NCI-H2081 treated with DMSO at 0.1 percent for 48 hours (cell line): ENCODE results near the gene IL4R.
"Not testable (repeated sequence)": the region's sequence is repeated elsewhere in the genome, so short reads cannot be mapped to it uniquely, and the experiment has no call there.

Source experiments
- DNase-seq: peaks from one replicate; lab custom pipeline; 2025; lab: John Stamatoyannopoulos, UW

IL4R gene

GRCh38 chr16:27315333-27316037, 1.7 kb downstream of the IL4R start:
- DNase-seq, result no peak

DNA sequence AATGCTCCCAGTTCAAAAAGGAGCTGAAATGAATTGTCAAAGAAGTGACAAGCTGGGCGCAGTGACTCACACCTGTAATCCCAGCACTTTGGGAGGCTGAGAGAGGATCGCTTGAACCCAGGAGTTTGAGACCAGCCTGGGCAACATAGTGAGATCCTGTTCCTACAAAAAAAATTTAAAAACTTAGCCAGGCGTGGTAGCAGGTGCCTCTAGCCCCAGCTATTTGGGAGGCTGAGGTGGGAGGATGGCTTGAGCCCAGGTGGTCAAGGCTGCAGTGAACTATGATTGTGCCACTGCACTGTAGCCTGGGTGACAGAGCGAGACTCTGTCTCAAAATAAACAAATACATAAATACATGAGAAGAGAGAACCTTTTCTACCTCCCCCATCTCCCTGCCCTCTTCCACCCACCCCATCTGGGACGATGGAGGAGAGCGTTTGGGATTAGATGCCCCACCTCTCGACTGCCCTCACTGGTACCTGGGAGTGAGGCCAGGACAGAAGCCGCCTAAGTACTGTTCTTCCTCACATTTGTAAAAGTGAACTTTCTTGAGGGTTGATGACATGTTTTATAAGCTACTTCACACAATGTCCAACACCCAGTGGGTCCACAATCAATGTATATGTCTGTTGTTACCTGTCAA, 2.4 kb downstream of the IL4R start:
- DNase-seq, result no peak

- no peak for DNase-seq
These were observed 3.5 kb downstream of the IL4R start for GRCh38 chr16:27317320-27317719.

GRCh38 chr16:27317738-27318391, 4.1 kb downstream of the IL4R start:
- no peak for DNase-seq

DNA sequence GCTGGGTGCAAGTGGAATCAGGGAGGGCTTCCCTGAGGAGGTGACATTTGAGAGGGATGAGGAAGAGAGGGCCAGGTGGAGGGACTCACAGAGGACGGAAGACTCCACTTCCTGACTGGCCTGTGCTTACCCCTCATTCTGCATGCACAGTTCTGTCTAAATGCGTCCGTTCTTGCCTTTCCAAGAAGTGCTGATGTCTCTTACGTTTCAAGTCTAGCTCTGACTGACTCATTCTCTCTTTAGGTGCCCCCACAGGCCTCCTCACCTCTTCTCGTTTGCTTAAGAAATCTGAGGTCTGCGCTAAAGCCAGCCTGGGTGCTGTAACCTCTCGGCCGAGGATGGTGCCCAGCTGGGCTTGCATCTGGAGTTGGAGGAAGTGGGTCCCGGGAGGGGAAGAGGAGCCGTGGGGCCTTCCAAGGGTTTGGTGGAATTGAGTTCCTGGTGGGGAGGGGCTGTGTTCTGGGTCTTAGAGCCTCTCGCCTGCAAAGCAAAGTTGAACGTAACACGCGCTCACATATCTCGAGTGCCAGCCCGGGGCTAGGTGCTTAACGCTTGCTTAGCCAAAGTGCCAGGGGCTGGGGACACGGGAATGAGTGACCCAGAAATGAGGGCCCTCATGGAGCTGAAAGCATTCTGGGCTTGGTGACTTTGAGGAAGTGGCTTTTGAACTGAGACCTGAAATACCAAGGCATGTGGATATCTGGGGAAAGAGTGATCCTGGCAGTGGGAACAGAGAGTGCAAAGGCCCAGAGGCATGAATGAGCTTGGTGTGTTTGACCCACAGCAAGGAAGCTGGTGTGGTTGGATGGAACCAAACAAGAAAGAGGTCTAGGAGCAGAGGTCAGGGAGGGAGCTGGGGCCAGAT, 4.8 kb downstream of the IL4R start:
- no peak for DNase-seq

DNA sequence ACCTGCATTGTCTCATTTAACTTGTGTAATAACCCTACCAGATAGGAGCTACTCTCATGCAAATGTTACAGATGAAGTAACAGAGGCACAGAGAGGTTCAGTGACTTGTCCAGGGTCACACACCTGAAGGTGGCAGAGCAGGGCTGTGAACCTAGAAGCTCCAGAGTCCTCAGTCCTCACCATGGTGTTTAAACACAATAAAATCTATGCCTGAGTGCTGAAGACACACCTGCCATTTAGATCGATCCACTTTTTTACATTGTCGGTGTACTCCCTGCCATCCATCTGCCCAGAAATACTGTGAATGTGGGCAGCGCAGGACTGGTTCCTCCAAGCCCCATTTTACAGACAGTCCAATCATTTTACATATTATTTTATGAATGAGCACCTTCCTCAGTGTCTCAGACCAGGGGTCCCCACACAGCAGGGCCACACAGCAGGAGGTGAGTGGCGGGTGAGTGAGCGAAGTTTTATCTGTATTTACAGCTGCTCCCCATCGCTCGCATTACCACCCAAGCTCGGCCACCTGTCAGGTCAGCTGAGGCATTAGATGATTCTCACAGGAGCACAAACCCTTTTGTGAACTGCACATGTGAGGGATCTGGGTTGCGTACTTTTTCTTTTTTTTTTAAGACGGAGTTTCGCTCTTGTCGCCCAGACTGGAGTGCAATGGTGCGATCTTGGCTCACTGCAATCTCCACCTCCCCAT, 5.6 kb downstream of the IL4R start:
- DNase-seq, result no peak

GRCh38 chr16:27320261-27321012, 6.7 kb downstream of the IL4R start:
- DNase-seq, result no peak

- no peak for DNase-seq
These were observed 7.5 kb downstream of the IL4R start for GRCh38 chr16:27321013-27321915.

DNA sequence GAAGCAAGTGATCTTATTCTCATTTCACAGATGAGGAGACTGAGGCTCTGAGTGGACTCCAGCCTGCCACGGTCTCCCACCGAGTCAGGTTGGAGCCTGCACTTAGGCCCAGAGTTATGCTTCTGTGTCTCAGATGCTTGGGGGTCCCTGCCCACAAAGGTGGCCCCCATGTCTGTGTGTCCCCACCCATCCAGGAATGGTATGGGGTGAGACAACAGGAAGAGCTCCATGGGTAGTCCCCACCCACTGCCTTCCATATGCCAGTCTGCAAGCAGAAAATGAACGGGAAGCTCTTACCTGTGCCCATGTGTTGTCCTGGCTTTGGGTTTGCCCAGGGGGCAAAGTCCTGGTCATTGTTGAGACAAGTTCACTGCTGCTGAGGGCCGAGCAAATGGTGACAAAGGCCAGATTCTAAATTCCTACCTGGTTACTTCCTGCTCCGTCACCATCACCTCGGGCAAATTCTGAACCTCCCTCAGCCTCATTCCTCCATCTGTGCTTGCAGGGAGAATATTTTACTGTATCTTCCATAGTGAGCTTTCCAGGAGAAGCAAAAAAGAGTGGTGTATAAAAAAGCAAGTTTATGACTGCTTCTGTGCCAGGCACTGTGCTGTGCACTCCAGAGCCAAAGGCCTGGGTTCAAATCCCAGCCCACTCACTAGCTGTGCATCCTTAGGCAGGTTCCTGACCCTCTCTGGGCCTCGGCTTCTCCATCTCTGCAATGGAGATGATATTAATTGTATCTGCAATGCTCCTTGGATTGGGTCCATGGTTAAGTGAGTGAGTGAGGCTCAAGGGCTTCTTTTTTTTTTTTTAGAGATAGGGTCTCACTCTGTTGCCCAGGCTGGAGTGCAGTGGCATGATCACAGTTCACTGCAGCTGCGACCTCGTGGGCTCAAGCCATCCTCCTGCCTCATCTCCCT, 9.3 kb downstream of the IL4R start:
- no peak for DNase-seq

DNA sequence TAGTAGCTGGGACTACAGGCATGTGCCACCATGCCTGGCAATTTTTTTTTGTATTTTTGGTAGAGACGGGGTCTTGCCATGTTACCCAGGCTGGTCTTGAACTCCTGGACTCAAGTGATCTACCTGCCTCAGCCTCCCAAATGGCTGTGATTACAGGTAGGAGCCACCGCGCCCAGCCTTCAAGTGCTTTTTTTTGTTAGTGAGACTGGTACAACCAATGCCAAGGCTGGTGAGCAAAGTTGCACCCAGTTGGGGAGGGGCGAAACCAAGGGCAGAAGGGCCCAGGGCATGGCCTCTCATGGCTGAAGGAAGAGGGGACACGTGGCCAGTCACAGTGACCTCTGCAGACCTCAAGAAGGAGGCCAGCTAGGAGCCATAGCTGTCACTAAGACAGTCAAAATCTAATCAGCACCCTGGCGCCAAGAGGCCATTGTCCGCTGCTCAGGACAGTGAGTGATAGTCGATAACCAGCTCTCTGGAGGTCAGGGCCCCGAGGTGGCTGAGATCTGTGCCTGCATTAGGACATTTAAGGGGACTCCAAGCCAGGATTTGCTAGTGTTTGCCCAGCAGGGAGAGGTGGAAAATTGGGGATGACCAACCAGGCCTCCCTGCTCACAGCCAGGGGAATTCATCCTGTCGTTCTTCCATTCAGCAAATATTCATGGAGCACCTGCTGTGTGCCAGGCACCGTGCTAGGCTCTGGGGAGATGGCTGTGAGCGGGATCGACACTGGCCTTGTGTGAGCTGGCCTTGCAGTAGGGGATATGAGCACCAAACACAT, 10.2 kb downstream of the IL4R start:
- DNase-seq, result no peak

- DNase-seq, result no peak
These were observed 11.1 kb downstream of the IL4R start for GRCh38 chr16:27324851-27325301.

DNA sequence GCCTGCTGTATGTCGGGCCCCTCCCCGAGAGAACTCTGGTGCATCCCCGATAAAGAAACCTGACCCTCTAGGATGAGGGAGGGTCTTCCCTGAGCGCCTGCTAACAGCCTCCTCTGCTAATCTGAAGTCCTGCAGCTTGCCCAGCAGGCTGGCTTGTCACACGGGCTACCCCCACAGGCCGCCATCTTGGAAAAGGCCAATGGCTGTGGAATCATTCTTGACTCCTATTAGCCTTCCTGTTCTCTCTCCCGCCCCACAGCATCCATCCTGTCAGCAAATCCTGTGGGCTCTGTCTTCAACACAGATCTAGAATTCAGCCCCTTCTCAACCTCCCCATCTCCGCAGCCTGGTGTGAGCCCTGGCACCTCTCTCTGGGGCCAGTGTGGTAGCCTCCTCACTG, 12.0 kb downstream of the IL4R start:
- DNase-seq, result no peak

DNA sequence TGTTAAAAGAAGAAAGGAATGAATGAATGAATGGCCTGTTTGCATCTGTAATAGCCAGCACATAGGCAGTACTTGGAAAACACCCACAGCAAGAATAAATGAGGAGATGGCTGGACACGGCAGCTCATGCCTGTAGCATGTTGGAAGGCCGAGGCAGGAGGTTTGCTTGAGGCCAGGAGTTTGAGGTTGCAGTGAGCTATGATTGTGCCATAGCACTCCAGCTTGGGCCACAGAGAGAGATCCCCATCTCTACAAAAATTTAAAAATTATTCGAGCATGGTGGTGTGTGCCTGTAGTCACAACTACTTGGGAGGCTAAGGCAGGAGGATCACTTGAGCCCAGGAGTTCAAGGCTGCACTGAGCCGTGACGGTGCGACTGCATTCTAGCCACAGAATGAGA, 12.5 kb downstream of the IL4R start:
- no peak for DNase-seq

DNA sequence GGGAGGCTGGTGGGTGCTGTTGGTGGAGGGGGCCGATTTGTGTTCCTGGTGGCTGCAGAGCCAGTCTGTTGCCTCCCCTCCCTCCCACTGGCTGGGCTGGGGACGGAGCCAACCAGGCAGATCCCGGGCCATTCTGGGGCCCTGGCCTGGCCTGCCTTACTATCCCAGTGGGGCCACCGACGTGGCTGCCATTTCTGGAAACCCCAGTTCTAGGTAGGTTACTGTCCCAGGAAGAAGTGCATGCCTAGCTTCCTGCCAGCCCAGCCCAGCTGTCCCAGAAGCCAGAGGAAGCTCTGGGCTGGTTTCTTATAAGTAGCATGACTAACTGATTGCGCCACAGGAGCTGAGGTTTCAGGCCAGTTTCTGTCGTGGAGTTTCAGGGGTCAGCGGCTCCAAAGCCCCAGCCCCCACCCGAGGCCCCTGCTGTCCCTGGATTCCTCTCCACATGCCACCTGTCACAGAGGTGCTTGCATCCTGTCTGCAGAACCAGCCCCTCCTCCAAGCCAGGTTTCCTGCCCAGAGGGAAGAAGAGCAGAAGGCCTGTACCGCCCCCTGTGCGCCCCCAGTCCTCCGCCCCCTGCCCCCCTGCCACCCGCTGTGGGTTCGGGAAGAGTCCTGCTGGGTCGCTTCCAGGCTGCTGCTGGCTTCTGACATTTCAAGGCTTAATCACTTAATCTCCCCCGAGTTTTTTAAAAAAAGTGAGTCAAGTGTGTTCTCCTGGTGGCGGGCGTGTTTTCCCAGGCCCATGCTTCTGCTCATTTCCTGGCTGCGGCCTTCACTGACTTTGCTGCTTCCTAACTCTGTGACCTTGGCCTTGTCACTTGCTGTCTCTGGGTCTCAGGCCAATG, 13.2 kb downstream of the IL4R start:
- DNase-seq, result no peak

DNA sequence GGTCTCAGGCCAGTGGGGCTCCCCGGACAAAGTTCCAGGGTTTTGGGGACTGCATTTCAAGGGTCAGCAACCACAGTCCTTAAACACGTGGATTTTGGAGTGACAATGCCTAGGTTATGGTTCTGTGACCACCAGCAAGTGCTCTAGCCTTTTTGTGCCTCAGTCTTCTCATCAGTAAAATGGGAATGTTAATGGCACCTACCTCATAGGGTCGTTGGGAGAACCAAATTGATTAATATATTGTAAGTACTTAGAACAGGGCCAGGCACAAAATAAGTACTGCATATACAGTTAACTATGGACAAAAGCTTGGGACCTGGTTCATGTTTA, 13.8 kb downstream of the IL4R start:
- no peak for DNase-seq

DNA sequence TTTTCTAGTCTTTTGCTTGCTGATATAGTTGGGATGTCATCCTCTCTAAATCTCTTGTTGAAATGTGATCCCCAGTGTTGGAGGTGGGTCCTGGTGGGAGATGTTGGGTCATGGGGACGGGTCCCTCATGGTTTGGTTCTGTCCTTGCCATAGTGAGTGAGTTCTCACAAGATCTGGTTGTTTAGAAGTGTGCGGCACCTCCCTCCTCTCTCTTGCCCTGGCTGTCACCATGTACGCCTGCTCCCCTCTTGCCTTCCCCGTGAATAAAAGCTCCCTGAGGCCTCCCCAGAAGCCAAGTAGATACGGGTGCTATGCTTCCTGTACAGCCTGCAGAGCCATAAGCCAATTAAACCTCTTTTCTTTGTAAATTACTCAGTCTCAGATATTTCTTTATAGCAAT, 15.2 kb downstream of the IL4R start:
- DNase-seq, result no peak

DNA sequence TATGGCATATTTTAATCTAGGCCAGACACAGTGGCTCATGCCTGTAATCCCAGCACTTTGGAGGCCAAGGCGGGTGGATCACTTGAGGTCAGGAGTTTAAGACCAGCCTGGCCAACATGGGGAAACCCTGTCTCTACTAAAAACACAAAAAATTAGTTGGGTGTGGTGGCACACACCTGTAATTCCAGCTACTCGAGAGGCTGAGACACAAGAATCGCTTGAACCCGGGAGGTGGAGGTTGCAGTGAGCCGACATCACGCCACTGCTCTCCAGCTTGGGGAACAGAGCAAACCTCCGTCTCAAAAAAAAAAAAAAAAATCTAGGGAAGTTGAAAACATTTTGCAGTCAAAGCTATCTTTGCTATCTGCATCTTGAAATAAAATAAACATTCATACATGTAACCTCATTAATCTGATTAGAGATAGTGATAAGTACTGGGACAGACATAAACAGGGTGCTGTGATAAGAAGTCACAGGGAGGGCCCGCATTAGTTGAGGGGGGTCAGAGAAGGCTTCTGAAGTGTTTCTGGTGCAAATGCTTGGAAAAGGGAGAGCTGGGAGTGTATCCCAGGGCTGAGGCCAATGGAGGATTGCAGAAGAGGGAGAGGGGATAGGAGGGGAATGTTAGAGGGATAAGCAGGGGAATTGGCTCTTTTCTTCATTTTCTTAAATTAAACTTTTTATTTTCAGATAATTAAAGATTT, 15.8 kb downstream of the IL4R start:
- DNase-seq, result not testable (repeated sequence)
